GM18498 (cell line): ENCODE measurements around the gene TTLL10.

Experiments
- ATAC-seq: cut with Tn5 transposase; IDR thresholded peaks from one replicate; pipeline ENCODE4 v1.9.1; 2021; ENCODE audit warnings: mild to moderate bottlenecking, moderate library complexity; ENCODE audit not compliant: unreplicated experiment

The TTLL10 gene

DNA sequence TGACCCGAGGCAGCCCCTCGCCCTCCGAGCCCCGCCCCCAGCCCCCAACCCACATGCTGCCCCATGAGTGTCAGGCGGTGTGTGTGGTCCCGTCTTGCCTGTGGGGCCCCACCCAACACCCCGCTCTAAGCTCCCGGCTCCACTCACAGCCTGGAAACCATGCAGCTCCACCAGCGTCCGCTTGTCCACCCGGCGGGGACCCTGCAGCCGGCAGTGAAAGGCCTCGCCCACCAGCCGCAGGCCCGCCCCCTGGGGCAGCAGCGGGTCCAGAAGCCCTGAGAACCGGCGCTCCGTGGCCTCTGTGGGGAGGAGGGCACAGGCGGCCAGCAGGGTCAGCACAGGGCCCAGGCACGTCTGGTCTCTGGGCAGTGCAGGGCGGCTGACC, 70.1 kb downstream of the TTLL10 start:
- ATAC-seq: no peak

DNA sequence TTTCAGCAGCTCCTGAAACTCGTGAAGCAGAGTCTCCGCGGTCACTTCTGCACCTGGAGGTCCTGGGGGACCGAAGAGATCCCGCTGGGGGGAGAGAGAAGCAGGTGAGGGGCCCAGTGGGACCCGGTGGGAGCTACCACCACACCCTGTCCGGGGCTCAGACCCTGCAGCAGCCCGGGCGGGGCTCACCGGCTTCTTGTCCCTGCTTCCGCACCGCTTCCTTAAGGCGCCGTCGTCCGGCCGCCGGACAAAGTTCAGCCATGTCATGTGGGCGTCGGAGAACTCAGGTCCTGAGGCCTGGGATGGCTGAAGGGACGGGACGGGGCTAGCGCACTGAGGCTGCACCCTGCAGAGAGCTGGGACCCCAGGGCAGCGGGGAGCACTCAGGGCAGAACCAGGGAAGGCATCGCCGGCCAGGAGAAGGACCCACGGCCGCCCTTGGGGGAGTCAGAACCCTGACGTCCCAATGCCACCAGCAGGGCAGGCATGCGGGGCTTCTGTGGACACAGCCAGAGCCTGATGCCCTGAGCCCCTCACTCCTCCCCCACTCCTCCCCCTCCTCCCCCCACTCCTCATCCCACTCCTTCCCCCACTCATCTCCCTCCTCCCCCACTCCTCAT, 70.6 kb downstream of the TTLL10 start:
- ATAC-seq: no peak

DNA sequence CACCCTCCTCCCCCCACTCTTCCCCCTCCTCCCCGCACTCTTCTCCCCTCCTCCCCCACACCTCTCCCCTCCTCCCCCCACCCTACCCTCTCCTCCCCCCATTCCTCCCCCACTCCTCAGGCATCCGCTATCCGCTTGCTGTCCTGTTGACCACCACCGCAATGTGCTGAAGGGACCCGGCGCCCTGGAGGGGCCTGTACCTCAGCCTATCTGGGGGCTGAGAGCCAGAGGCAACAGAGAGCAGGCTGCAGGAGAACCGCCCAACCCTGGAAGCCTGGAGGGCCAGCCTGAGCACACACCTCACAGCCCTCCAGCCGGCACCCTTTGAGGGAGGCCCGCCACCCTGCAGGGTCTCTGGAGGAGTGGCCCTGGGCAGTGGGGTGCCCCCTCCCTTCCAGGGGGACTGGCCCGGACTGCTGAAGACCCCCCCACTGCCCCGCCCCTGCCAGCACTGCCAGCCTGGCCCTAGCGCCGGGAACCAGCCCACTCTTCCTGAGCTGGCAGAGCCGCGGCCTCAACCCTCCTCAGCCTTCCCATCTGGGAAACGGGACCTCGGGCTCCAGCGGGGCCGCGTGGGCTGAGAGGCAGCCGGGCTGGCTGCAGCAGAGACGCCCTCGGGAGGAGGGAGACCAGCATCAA, 71.6 kb downstream of the TTLL10 start:
- no peak for ATAC-seq

DNA sequence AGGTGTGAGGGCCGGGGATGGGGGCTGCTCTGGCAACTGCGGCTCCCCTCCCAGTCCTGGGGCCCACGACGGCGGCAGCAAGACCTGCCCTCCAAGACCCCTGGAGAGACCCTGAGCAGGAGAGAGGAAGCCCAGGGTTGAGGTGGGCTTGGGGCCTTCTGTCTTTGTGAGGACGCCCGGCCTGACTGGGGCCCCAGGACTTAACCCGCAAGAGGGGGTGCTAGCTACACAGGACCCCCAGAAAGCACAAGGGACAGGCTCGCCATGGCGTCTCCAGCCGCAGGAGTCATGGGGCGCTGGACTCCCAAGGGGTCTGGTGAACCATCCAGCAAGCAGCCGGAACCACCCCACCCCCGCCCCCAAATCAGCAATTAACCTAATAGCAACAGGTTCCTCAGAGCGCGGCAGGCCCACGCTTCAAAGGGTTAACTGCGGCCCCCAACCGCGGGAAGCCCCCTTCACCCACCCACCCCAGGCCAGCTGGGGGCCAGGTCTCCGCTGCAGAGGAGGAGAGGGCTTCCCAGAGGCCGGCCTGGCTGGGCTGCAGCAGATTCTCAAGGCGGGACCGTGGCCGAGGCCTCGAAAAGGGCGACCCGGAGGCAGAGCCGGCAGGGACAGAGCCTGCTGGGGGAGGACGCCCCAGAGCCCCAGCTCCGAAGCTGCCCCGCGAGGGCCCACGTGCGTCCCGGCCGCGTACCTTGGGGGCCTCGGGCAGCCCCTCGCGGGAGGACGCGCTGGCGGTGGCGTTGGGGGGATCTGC, 72.3 kb downstream of the TTLL10 start:
- ATAC-seq: no peak

DNA sequence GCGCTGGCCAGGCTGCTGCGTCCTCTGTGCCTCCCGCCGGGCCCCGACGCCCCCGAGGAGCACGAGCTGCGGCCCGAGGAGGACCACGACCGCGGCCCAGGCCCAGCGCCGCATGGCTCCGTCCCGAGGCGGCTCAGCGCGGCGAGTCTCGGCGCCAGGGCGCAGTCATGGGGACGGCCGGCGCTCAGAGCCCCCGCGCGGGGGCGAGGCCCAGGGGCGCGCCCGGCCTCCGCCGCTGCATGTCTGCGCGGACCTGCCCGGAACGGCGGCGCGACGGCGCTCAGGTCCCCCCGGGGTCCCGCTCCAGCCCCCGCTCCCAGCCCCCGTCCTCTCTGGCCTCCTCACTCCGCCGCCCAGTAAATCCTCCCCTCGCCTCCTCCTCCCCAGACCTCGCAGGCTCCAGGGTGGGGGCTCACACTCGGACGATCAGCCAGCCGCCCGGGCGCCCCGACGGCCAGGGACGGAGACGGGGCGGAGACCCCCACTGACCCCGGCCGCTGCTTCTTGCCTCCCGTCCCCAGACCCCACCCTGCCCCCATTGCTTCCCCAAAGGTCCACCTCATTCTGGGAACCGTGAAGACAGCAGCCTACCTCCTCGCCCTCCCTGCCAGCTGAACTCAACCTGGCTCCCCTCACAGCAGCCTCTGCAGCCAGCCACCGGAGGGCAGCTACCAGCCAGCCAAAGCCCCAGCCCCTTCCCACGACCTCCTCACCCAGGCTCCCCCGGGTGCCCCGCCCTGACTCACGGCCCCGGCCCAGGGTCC, 73.1 kb downstream of the TTLL10 start, which contains the start of gene C1QTNF12:
TSS of gene C1QTNF12 (minus strand) at position 146 of the 764 bp plus-strand sequence. CDS start at position 114, 32 bp downstream.
- ATAC-seq: no peak

DNA sequence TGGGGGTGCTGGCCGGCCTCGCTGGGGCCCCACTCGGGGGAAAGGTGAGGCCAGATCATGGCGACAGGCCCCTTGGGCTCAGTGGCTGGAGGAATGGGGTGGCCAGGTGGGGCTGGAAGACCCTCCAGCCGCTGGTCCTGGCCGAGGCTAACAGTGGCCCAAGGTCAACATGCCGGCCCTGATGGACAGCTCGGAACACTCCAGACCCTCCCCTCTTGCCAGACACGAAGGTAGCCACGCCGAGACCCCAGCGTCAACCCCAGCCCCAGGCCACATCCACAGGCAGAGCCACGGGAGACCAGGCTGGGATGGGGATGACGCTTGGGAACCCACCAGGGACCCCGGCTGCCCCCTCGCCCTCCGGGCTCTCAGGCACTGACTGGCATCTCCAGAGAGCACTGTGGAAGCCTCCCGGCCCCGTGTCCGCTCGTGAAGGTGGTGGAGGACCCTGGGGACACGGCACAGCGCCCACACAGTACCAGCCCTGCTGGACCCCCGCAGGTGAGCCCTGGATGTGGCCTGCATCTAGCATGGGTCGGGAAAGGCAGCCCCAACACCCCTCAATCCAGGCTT, 73.7 kb downstream of the TTLL10 start:
- ATAC-seq: no peak
